CD4-positive, alpha-beta T cell treated with Interleukin-1 beta for 1 hour (primary cell): ENCODE measurements around the gene RNF181.
"Not testable (repeated sequence)": the region's sequence is repeated elsewhere in the genome, so short reads cannot be mapped to it uniquely, and the experiment has no call there.

Experiments
- DNase-seq, 2 donors: peaks; one replicate each; pipeline ENCODE4 v3.0.0-alpha.2; 2020 to 2022

Gene RNF181

GRCh38 chr2:85615413-85615728 is 19.8 kb downstream of the RNF181 start:
- no peak for DNase-seq

- not testable (repeated sequence) for DNase-seq
These were observed 22.2 kb downstream of the RNF181 start for GRCh38 chr2:85617723-85618122.

- DNase-seq, result no peak
These were observed 24.1 kb downstream of the RNF181 start for GRCh38 chr2:85619617-85620016.

- no peak for DNase-seq
These were observed 25.8 kb downstream of the RNF181 start for GRCh38 chr2:85621338-85621737.

- DNase-seq, result no peak
These were observed 28.4 kb downstream of the RNF181 start for GRCh38 chr2:85623991-85624390.

- no peak for DNase-seq
These were observed 33.1 kb downstream of the RNF181 start for GRCh38 chr2:85628658-85629057.

DNA sequence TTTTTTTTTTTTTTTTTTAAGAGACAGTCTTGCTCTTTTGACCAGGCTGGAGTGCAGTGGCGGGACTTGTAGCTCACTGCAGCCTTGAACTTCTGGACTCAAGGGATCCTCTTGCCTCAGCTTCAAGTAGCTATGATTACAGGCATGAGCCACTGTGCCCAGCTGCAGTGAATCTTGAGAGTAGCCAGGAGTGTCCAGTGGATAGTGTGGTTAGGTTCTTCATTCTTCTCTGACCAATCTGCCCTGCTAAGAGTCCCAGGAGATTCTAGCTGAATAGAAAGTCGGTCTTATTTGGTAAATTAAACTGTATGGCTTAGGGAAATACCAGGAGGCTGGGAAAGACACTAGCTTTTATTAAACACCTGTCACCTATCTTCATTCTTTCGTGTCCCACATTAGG is 35.8 kb downstream of the RNF181 start:
- DNase-seq, result no peak

DNA sequence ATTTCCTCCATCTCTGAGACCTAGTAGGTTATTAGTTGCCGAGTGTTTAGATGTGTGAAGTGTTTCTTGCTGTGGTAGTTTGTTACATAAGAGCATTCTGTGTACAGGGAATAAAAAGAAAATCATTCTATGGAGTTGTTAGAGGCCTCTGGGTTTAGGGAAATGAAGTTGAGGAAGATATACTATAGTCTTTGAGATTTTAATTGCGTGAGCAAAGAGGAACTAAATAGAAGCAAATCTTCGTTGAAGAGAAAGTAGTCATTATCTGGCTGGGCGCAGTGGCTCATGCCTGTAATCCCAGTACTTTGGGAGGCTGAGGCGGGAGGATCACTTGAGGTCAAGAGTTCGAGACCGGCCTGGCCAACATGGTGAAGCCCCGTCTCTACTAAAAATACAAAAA is 39.5 kb downstream of the RNF181 start:
- DNase-seq, result no peak

DNA sequence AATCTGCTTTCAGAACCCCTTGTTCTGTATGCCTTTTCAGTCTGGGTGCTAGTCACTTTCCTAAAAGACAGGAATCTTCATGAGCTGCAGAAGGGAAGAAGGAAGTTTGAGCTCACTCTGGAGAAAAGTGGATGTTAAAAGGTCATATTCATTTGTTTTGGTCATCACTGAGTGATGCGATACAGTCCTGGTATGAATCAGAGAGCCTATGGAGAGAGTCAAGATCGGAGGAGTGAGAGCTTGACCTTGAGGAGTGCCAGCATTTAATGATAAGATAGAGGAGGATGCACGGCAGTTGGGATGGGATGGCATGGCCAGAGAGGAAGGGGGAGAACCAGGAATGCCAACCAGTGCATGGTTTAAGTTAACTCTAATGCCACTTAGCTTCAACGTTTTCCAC is 40.1 kb downstream of the RNF181 start:
- no peak for DNase-seq

DNA sequence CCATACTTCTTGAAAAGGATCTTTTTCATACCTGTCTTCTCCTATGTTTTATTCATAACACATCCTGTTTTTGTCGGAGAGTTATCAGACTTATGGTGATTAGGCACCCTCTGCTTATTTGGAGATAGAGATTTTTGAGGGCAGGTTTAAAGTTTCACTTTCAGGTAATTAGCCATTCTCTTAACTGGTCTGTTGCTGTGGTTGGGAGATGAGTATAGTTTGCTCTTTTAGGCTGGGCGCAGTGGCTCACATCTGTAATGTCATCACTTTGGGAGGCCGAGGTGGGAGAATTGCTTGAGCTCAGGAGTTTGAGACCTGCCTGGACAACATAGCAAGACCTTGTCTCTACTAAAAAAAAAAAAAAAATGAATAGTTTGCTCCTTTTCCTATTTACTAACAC is 47.2 kb downstream of the RNF181 start:
- peak in 1 of 2 donors; percentile 12 for DNase-seq

DNA sequence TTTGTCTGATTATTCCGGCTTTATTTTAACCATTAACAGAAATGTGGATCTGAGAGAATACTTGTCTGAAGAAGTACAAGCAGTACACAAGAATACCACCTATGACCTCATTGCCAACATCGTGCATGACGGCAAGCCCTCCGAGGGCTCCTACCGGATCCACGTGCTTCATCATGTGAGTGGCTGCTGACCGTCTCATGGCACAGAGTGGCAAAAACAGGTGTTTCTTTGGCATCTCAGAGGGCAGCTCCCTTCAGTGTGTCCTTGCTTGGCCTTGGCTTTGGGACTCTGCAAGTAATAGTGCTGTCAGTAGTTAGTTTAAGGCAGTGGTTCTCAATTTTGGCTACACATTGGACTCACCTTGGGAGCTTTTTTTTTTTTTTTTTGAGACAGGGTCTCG is 49.4 kb downstream of the RNF181 start:
- DNase-seq, result no peak

- no peak for DNase-seq
These were observed 50.6 kb downstream of the RNF181 start for GRCh38 chr2:85646166-85646565.
